GM19239 (cell line): ENCODE results near the gene PFN3.

Source experiments
- DNase-seq: peaks from one replicate; pipeline ENCODE4 v3.0.0; 2011; ENCODE audit warnings: low spot score; ENCODE audit not compliant: insufficient read length
- FAIRE-seq: peaks from 2 replicates; lab custom pipeline; 2011; peaks lifted over from hg19 to GRCh38; lab: Jason Lieb, UNC

Gene PFN3

GRCh38 chr5:177399997-177400868 lies at the start of gene PFN3:
PFN3 (minus strand) TSS chr5:177400661; CDS start chr5:177400576, 85 bp downstream.
- DNase-seq: no peak
- FAIRE-seq: no peak

GRCh38 chr5:177449140-177450061 lies 48.9 kb upstream of the PFN3 start:
- DNase-seq (no peak), FAIRE-seq (no peak)

- no peak for DNase-seq
- FAIRE-seq: peak; percentile 82
These were observed 47.9 kb upstream of the PFN3 start for GRCh38 chr5:177448244-177448950.

GRCh38 chr5:177447611-177448243 lies 47.3 kb upstream of the PFN3 start:
- DNase-seq: no peak
- FAIRE-seq: peak; percentile 44

GRCh38 chr5:177447066-177447610 lies 46.7 kb upstream of the PFN3 start:
- no peak for FAIRE-seq

GRCh38 chr5:177446200-177447065 lies 46.0 kb upstream of the PFN3 start, which contains the start of gene PRR7:
PRR7 (plus strand) TSS chr5:177446814; CDS start chr5:177455068, 8,254 bp downstream.
- DNase-seq: peak; percentile 85
- peak; percentile 91 for FAIRE-seq

More at GRCh38 chr5:177447066-177447610, 46.7 kb upstream of the PFN3 start:
- no peak for DNase-seq

- DNase-seq: no peak
- FAIRE-seq: no peak
These were observed 45.4 kb upstream of the PFN3 start for GRCh38 chr5:177445917-177446199.

GRCh38 chr5:177445052-177445916 lies 44.8 kb upstream of the PFN3 start:
- FAIRE-seq: peak; percentile 78
- no peak for DNase-seq

GRCh38 chr5:177444106-177445051 lies 43.9 kb upstream of the PFN3 start:
- FAIRE-seq (peak; percentile 26), DNase-seq (no peak)

- no peak for FAIRE-seq
- no peak for DNase-seq
These were observed 42.9 kb upstream of the PFN3 start for GRCh38 chr5:177443144-177443983.

- FAIRE-seq: no peak
- DNase-seq: no peak
These were observed 41.8 kb upstream of the PFN3 start for GRCh38 chr5:177442066-177442826.

- no peak for DNase-seq
- FAIRE-seq: no peak
These were observed 40.7 kb upstream of the PFN3 start for GRCh38 chr5:177440990-177441780.

GRCh38 chr5:177440211-177440989 lies 39.9 kb upstream of the PFN3 start:
- no peak for FAIRE-seq

More at GRCh38 chr5:177440211-177440989, 39.9 kb upstream of the PFN3 start:
- no peak for DNase-seq
